OCI-LY1 (cell line): ENCODE measurements around the gene ZNF717.

Experiments used
- H2AFZ ChIP-seq: fragments of 200-600 bp; sonication (generic), shearing (Covaris generic); 2 replicates; pipeline ENCODE4 v1.6.0; 2014; ENCODE audit warnings: antibody characterized with exemption, mild to moderate bottlenecking, low read length
- H3F3A ChIP-seq: fragments of 200-600 bp; sonication (generic), shearing (Covaris generic); 2 replicates; pipeline ENCODE4 v1.6.0; 2014; ENCODE audit warnings: mild to moderate bottlenecking, antibody characterized with exemption, low read length, moderate library complexity; ENCODE audit not compliant: insufficient read depth
- H3K27ac ChIP-seq: fragments of 200-600 bp; sonication (generic); 2 replicates; pipeline ENCODE4 v1.5.1; 2014; ENCODE audit warnings: low read length, mixed run types, mild to moderate bottlenecking, low read depth; ENCODE audit not compliant: poor library complexity, severe bottlenecking
- H3K27me3 ChIP-seq: fragments of 200-600 bp; sonication (generic); 2 replicates; pipeline ENCODE4 v1.6.0; 2014; ENCODE audit warnings: antibody characterized with exemption, mild to moderate bottlenecking, low read length, moderate library complexity; ENCODE audit not compliant: insufficient read depth
- H3K36me3 ChIP-seq: fragments of 200-600 bp; sonication (generic); 2 replicates; pipeline ENCODE4 v1.6.1; 2014; ENCODE audit warnings: mild to moderate bottlenecking, antibody characterized with exemption, low read length, moderate library complexity, mixed read lengths; ENCODE audit not compliant: insufficient read depth
- H3K4me1 ChIP-seq: fragments of 200-600 bp; sonication (generic); 2 replicates; pipeline ENCODE4 v1.5.1; 2014; ENCODE audit warnings: mild to moderate bottlenecking, low read length, moderate library complexity; ENCODE audit not compliant: insufficient read depth, severe bottlenecking
- H3K4me2 ChIP-seq: fragments of 200-600 bp; sonication (generic), shearing (Covaris generic); 2 replicates; pipeline ENCODE4 v1.6.1; 2014; ENCODE audit warnings: low read length
- H3K4me3 ChIP-seq: fragments of 200-600 bp; sonication (generic); 2 replicates; pipeline ENCODE4 v1.5.1; 2014; ENCODE audit warnings: low read length, low read depth, mild to moderate bottlenecking, mixed read lengths; ENCODE audit not compliant: poor library complexity, severe bottlenecking
- H3K79me2 ChIP-seq: fragments of 200-600 bp; shearing (Covaris generic); 2 replicates; pipeline ENCODE4 v1.6.1; 2016; ENCODE audit warnings: mixed run types, low read length, mixed read lengths; ENCODE audit not compliant: insufficient read depth
- H3K9ac ChIP-seq: fragments of 200-600 bp; sonication (generic), shearing (Covaris generic); 2 replicates; pipeline ENCODE4 v1.6.1; 2014; ENCODE audit warnings: mild to moderate bottlenecking, low read length, mixed read lengths
- H3K9me2 ChIP-seq: fragments of 200-600 bp; sonication (generic), shearing (Covaris generic); 2 replicates; pipeline ENCODE4 v1.6.1; 2014; ENCODE audit warnings: low read depth, mild to moderate bottlenecking, low read length, mixed read lengths
- H3K9me3 ChIP-seq: fragments of 200-600 bp; shearing (Covaris generic); 2 replicates; pipeline ENCODE4 v1.6.1; 2014; ENCODE audit warnings: low read length, mixed read lengths
- H4K20me1 ChIP-seq: fragments of 200-600 bp; sonication (generic), shearing (Covaris generic); 2 replicates; pipeline ENCODE4 v1.6.0; 2016; ENCODE audit warnings: mild to moderate bottlenecking, low read length; ENCODE audit not compliant: insufficient read depth
- EZH2 ChIP-seq: fragments of 200-600 bp; sonication (generic), shearing (Covaris generic); IDR thresholded peaks from 2 replicates; pipeline ENCODE4 v1.8.0; 2017; ENCODE audit warnings: borderline replicate concordance, mixed run types, mild to moderate bottlenecking, antibody characterized with exemption, low read length, moderate library complexity, mixed read lengths
- TF ChIP-seq, protein P1 (sequence below): fragments of 200-600 bp; sonication (generic), shearing (Covaris generic); IDR thresholded peaks from 2 replicates; pipeline ENCODE4 v1.5.1; 2017; ENCODE audit warnings: mild to moderate bottlenecking, antibody characterized with exemption, low read length, moderate library complexity, mixed read lengths

The ZNF717 gene

DNA sequence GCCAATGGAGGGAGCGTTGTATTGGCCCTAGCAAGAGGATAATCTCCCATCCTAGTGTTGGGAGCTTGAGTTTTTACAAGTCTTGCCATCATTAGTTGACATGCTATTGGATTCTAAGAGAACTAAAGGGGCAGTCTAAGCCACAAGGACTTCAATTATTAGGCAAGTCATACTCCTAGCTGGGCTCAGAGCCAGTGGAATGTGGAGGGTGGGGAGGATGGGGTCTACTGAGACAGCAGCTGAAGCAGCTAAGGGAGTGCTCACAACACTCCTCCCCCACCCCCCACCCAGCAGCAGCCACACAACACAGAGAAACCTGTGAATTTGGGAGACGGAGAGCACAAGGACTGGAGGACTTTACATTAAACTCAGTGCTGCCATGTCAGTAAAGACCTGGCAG, 93.3 kb downstream of the ZNF717 start:
- no peaks in the 10 kb centered on the region for H3K9me2 ChIP-seq
- no peaks in the 10 kb centered on the region for H3K27me3 ChIP-seq
- no peak for TF ChIP-seq EZH2
- TF ChIP-seq, protein P1, sequence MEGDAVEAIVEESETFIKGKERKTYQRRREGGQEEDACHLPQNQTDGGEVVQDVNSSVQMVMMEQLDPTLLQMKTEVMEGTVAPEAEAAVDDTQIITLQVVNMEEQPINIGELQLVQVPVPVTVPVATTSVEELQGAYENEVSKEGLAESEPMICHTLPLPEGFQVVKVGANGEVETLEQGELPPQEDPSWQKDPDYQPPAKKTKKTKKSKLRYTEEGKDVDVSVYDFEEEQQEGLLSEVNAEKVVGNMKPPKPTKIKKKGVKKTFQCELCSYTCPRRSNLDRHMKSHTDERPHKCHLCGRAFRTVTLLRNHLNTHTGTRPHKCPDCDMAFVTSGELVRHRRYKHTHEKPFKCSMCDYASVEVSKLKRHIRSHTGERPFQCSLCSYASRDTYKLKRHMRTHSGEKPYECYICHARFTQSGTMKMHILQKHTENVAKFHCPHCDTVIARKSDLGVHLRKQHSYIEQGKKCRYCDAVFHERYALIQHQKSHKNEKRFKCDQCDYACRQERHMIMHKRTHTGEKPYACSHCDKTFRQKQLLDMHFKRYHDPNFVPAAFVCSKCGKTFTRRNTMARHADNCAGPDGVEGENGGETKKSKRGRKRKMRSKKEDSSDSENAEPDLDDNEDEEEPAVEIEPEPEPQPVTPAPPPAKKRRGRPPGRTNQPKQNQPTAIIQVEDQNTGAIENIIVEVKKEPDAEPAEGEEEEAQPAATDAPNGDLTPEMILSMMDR: no peak
- H2AFZ ChIP-seq: no peak overlapping the region
- no peaks in the 10 kb centered on the region for H4K20me1 ChIP-seq
- H3F3A ChIP-seq: no peaks in the 10 kb centered on the region
- no peaks in the 10 kb centered on the region for H3K36me3 ChIP-seq
- no peaks in the 10 kb centered on the region for H3K79me2 ChIP-seq
- no peak overlapping the region for H3K4me3 ChIP-seq
- no peak overlapping the region for H3K4me2 ChIP-seq
- no peaks in the 10 kb centered on the region for H3K4me1 ChIP-seq
- H3K27ac ChIP-seq: no peak overlapping the region
- H3K9ac ChIP-seq: no peak overlapping the region
- no peaks in the 10 kb centered on the region for H3K9me3 ChIP-seq

DNA sequence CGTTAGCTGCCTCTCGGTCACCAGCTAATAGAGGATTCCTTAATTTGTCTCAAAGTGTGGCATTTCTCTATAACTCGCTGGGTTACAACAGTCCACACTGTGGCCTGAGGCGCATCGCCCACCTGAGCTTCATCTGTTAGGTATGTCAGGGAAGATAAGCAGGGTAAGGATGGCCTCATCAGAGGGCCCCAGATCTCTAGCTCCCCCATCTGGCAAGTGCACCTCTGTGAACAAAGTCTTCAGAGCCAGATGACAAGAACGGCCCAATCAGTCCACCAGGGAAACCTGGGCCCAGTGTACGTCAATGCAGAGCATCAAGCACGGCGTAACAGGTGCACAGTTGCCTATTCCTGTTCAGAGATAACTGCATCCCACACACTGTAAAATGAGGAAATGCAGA, 98.0 kb downstream of the ZNF717 start:
- Histone ChIP-seq H2AFZ (no peak overlapping the region), H3F3A (no peaks in the 10 kb centered on the region), H3K36me3 (no peaks in the 10 kb centered on the region), H3K79me2 (no peaks in the 10 kb centered on the region), H3K4me3 (no peak overlapping the region), H3K27ac (no peak overlapping the region), H3K27me3 (no peaks in the 10 kb centered on the region), H3K4me2 (no peak overlapping the region), H3K9me2 (no peaks in the 10 kb centered on the region), H3K4me1 (no peaks in the 10 kb centered on the region), H3K9me3 (no peaks in the 10 kb centered on the region), H4K20me1 (no peaks in the 10 kb centered on the region), H3K9ac (no peak overlapping the region)
- TF ChIP-seq, protein P1: no peak
- TF ChIP-seq EZH2: no peak
